ENCODE measurements around the gene DCBLD1. TPM values are rescaled to one million over a fixed set of nuclear protein-coding genes. Genes with fewer than 3 reads are reported as not detected.

The DCBLD1 gene
- total RNA-seq, 1 experiment from 2014 or later, result 28.2 TPM

GRCh38 chr6:117459204-117459944, 23.1 kb upstream of the DCBLD1 start:
- Mint-ChIP-seq H3K4me1 (ENCODE audit: low read depth, unreplicated experiment) (peaks cover 26% of the 10 kb centered on the region), H3K27me3 (ENCODE audit: unreplicated experiment) (no peaks in the 10 kb centered on the region), H3K9me3 (ENCODE audit: low read depth, unreplicated experiment) (no peaks in the 10 kb centered on the region), H3K36me3 (ENCODE audit: insufficient read depth, unreplicated experiment) (no peaks in the 10 kb centered on the region), H3K4me3 (ENCODE audit: low read depth, unreplicated experiment) (no peak overlapping the region), H3K27ac (ENCODE audit: unreplicated experiment) (no peak overlapping the region)
- intact Hi-C loops (cut with micrococcal nuclease; ENCODE audit: unreplicated experiment), result loop anchor here (5.0 kb wide), 1 partner anchor 33 kb away; no protein-coding TSS in a partner anchor
- TF ChIP-seq CTCF (IDR thresholded peaks at IDR 0.05; ENCODE audit: unreplicated experiment), result no peak
- CTCF ChIA-PET, result interaction anchor here (0.6 kb wide), 1 partner anchor 19 kb away, joined by 5 read pairs; no protein-coding TSS in a partner anchor
- no peak for DNase-seq
- no TSS peak for BruUV-seq (replicated peaks)

- CTCF ChIA-PET, result interaction anchor here (1.0 kb wide), 1 partner anchor 14 kb away, joined by 6 read pairs; no protein-coding TSS in a partner anchor
- BruUV-seq (replicated peaks), result no TSS peak
Measured at GRCh38 chr6:117463762-117464665, 18.5 kb upstream of the DCBLD1 start.

GRCh38 chr6:117464700-117465099, 17.8 kb upstream of the DCBLD1 start:
- TF ChIP-seq CTCF (IDR thresholded peaks at IDR 0.05; ENCODE audit: unreplicated experiment), result no peak
- Mint-ChIP-seq H3K36me3 (ENCODE audit: insufficient read depth, unreplicated experiment) (no peaks in the 10 kb centered on the region), H3K27ac (ENCODE audit: unreplicated experiment) (peak overlapping the region; percentile 4), H3K4me3 (ENCODE audit: low read depth, unreplicated experiment) (no peak overlapping the region), H3K4me1 (ENCODE audit: low read depth, unreplicated experiment) (peaks cover 29% of the 10 kb centered on the region), H3K9me3 (ENCODE audit: low read depth, unreplicated experiment) (no peaks in the 10 kb centered on the region), H3K27me3 (ENCODE audit: unreplicated experiment) (no peaks in the 10 kb centered on the region)
- CTCF ChIA-PET, result no interaction called here
- intact Hi-C loops (cut with micrococcal nuclease; ENCODE audit: unreplicated experiment), result no loop called here
- BruUV-seq (replicated peaks), result no TSS peak
- no peak for DNase-seq

More at GRCh38 chr6:117463762-117464665, 18.5 kb upstream of the DCBLD1 start:
- Mint-ChIP-seq H3K27me3 (ENCODE audit: unreplicated experiment) (no peaks in the 10 kb centered on the region), H3K4me1 (ENCODE audit: low read depth, unreplicated experiment) (peaks cover 29% of the 10 kb centered on the region), H3K27ac (ENCODE audit: unreplicated experiment) (peak overlapping the region; percentile 4), H3K36me3 (ENCODE audit: insufficient read depth, unreplicated experiment) (no peaks in the 10 kb centered on the region), H3K4me3 (ENCODE audit: low read depth, unreplicated experiment) (no peak overlapping the region), H3K9me3 (ENCODE audit: low read depth, unreplicated experiment) (no peaks in the 10 kb centered on the region)
- no peak for TF ChIP-seq CTCF (IDR thresholded peaks at IDR 0.05; ENCODE audit: unreplicated experiment)
- no peak for DNase-seq
- intact Hi-C loops (cut with micrococcal nuclease; ENCODE audit: unreplicated experiment), result no loop called here

DNA sequence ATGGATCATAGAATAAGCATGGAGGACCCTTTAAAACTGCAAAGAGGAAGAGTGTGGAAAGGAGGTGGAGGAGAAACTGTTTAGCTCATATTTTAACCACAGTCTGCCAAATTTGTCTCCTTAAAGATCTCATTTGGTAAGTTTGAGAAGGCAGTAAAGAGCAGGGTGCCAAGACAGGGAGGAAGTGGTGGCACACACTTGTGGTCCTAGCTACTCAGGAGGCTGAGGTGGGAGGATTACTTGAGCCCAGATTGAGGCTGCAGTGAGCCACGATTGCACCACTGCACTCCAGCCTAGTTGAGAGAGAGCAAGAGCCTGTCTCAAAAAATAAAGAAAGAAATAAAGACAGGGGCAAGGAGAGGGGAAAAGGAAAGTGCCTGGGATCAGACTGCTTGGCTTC, 16.8 kb upstream of the DCBLD1 start:
- H3K9me3 Mint-ChIP-seq (ENCODE audit: low read depth, unreplicated experiment), result no peaks in the 10 kb centered on the region
- peaks cover 29% of the 10 kb centered on the region for H3K4me1 Mint-ChIP-seq (ENCODE audit: low read depth, unreplicated experiment)
- BruUV-seq (replicated peaks), result no TSS peak
- H3K27me3 Mint-ChIP-seq (ENCODE audit: unreplicated experiment), result no peaks in the 10 kb centered on the region
- no peak for TF ChIP-seq CTCF (IDR thresholded peaks at IDR 0.05; ENCODE audit: unreplicated experiment)
- intact Hi-C loops (cut with micrococcal nuclease; ENCODE audit: unreplicated experiment), result no loop called here
- H3K27ac Mint-ChIP-seq (ENCODE audit: unreplicated experiment), result no peak overlapping the region
- no peak overlapping the region for H3K4me3 Mint-ChIP-seq (ENCODE audit: low read depth, unreplicated experiment)
- CTCF ChIA-PET, result no interaction called here
- DNase-seq, result no peak
- H3K36me3 Mint-ChIP-seq (ENCODE audit: insufficient read depth, unreplicated experiment), result no peaks in the 10 kb centered on the region

Measured in Calu3 (cell line).